ENCODE results near the gene NACC1. TPM values are rescaled to one million over a fixed set of nuclear protein-coding genes. Genes with fewer than 3 reads are reported as not detected.
A peak's percentile ranks its signal among the peaks of the same experiment; 100 is the strongest.

Gene NACC1
- total RNA-seq, 1 experiment from 2014 or later, result 126 TPM

DNA sequence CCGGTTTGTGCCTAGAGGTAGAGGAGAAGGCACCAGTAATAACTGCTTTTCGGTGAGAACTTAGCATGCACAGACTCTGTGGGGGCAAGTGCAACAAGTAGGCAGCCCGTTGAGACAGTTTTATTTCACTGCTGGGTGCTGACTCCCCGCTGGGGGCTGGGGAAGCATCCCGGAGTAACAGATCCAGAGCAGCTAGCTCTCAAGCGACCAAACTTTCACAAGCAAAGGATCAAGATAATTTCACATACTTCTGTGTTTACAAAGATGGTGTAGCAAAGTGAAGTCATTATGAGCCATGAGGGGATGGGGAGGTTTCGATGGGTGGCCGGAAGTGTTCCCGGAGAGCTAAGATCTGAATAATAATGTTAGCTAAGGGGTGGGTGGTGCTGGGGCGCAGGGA lies 2.8 kb downstream of the NACC1 start:
- Histone ChIP-seq H3K4me3 (ENCODE audit: low read depth, low read length, poor library complexity, severe bottlenecking) (peak overlapping the region; percentile 82), H3K27me3 (replicated peaks; ENCODE audit: insufficient read depth, low read depth, low read length, poor library complexity) (no peaks in the 10 kb centered on the region), H3K4me1 (ENCODE audit: insufficient read depth, low read length, poor library complexity, severe bottlenecking) (peaks cover 39% of the 10 kb centered on the region), H3K9me3 (ENCODE audit: low read depth, low read length, poor library complexity, severe bottlenecking) (no peaks in the 10 kb centered on the region), H3K36me3 (ENCODE audit: insufficient read depth, low read length, poor library complexity, severe bottlenecking) (peaks cover 11% of the 10 kb centered on the region), H3K27ac (ENCODE audit: low read depth, low read length, poor library complexity, severe bottlenecking) (peak overlapping the region; percentile 95)
- CTCF ChIA-PET, result interaction anchor here (0.6 to 0.8 kb wide), 2 partner anchors 29 to 43 kb away, joined by 3 to 8 read pairs; partner anchors contain the start of genes IER2 and STX10
- BruUV-seq (replicated peaks), result TSS peak; percentile 18
- DNase-seq (ENCODE audit: low spot score), result peak; percentile 92
- POLR2A ChIA-PET (ENCODE audit: low non-redundant PET), result interaction anchor here (0.6 to 1.0 kb wide), 2 partner anchors 32 to 1030 kb away, joined by 3 to 4 read pairs; no protein-coding TSS in a partner anchor
- TF ChIP-seq EZH2 (IDR thresholded peaks at IDR 0.05; ENCODE audit: borderline replicate concordance, low read depth, low read length, poor library complexity, severe bottlenecking), result no peak
- TF ChIP-seq, protein P1, sequence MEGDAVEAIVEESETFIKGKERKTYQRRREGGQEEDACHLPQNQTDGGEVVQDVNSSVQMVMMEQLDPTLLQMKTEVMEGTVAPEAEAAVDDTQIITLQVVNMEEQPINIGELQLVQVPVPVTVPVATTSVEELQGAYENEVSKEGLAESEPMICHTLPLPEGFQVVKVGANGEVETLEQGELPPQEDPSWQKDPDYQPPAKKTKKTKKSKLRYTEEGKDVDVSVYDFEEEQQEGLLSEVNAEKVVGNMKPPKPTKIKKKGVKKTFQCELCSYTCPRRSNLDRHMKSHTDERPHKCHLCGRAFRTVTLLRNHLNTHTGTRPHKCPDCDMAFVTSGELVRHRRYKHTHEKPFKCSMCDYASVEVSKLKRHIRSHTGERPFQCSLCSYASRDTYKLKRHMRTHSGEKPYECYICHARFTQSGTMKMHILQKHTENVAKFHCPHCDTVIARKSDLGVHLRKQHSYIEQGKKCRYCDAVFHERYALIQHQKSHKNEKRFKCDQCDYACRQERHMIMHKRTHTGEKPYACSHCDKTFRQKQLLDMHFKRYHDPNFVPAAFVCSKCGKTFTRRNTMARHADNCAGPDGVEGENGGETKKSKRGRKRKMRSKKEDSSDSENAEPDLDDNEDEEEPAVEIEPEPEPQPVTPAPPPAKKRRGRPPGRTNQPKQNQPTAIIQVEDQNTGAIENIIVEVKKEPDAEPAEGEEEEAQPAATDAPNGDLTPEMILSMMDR (conservative IDR thresholded peaks at IDR 0.05; ENCODE audit: low read depth, low read length), result no peak
- intact Hi-C loops (cut with micrococcal nuclease; ENCODE audit: unreplicated experiment), result no loop called here

DNA sequence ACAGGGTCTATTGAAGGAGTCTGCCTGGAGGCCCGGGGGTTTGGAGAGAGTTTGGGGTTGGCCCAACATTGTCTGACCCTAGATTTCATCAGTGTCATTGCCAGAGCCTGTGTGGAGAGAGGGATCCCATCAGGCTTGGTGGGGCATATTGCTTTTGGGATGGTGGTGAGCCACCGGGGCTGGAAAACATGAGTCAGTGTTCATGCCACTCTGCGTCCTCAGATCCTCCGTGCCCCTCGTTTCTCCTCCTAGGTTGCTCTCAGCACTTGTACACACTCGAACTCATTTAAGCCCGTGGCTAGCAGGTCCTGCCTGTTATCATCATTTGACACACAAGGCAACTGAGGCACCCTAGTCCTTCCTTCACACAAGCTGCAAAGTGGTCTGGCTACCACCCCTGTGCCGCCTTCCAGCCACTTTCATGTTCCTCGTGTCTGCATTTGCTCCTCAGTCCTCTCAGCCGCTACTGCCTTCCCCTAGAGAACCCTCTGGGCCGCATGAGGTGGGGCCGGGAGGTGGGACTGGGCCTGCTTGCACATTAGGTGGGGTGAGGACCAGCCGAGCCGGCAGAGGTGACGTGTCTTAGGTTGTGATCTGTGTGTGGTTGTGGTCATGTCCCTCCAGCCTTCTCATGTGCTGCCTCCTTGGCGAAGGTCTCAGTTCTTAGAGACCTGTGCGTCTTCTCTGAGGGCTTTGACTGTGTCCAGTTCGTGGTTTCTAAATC lies 3.6 kb downstream of the NACC1 start:
- TF ChIP-seq, protein P1 (conservative IDR thresholded peaks at IDR 0.05; ENCODE audit: low read depth, low read length), result no peak
- TF ChIP-seq EZH2 (IDR thresholded peaks at IDR 0.05; ENCODE audit: borderline replicate concordance, low read depth, low read length, poor library complexity, severe bottlenecking), result no peak
- intact Hi-C loops (cut with micrococcal nuclease; ENCODE audit: unreplicated experiment), result no loop called here
- peak overlapping the region; percentile 82 for H3K4me3 ChIP-seq (ENCODE audit: low read depth, low read length, poor library complexity, severe bottlenecking)
- peak overlapping the region; percentile 95 for H3K27ac ChIP-seq (ENCODE audit: low read depth, low read length, poor library complexity, severe bottlenecking)
- no peak for DNase-seq (ENCODE audit: low spot score)
- H3K9me3 ChIP-seq (ENCODE audit: low read depth, low read length, poor library complexity, severe bottlenecking), result no peaks in the 10 kb centered on the region
- no TSS peak for BruUV-seq (replicated peaks)
- peaks cover 16% of the 10 kb centered on the region for H3K36me3 ChIP-seq (ENCODE audit: insufficient read depth, low read length, poor library complexity, severe bottlenecking)
- ChIA-PET POLR2A (ENCODE audit: low non-redundant PET) (no interaction called here), CTCF (no interaction called here)
- H3K27me3 ChIP-seq (replicated peaks; ENCODE audit: insufficient read depth, low read depth, low read length, poor library complexity), result no peaks in the 10 kb centered on the region
- H3K4me1 ChIP-seq (ENCODE audit: insufficient read depth, low read length, poor library complexity, severe bottlenecking), result peaks cover 39% of the 10 kb centered on the region

DNA sequence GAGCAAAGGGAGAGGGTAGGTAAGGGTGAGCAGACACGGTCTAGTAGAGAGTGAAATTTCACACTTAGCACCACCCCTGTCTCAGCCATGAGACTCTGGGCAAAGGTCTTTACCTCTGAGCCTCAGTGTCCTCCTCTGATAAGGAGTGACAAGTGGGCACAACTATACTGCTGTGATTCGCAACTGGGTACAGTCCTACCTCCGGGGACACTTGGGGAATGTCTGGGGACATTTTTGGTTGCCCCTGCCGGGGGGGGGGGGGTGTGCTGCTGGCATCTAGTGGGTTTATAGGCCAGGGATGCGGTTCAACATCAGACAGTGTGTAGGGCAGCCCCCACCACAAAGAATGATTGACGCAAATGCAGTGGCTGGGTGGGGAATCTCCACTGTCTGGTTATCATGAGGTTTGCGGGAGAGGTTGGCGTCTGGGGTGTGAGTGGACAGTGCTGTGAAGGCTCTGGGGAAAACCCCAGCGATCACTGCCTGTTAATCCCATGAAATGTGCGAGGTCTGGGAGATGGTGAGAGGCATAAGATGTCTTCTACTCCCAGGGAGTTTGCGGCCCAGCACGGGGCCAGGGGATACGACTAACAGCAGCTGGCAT lies 4.3 kb downstream of the NACC1 start:
- Histone ChIP-seq H3K4me1 (ENCODE audit: insufficient read depth, low read length, poor library complexity, severe bottlenecking) (peaks cover 39% of the 10 kb centered on the region), H3K4me3 (ENCODE audit: low read depth, low read length, poor library complexity, severe bottlenecking) (no peak overlapping the region), H3K9me3 (ENCODE audit: low read depth, low read length, poor library complexity, severe bottlenecking) (no peaks in the 10 kb centered on the region), H3K27me3 (replicated peaks; ENCODE audit: insufficient read depth, low read depth, low read length, poor library complexity) (no peaks in the 10 kb centered on the region), H3K27ac (ENCODE audit: low read depth, low read length, poor library complexity, severe bottlenecking) (peak overlapping the region; percentile 95), H3K36me3 (ENCODE audit: insufficient read depth, low read length, poor library complexity, severe bottlenecking) (peaks cover 18% of the 10 kb centered on the region)
- no TSS peak for BruUV-seq (replicated peaks)
- CTCF ChIA-PET, result no interaction called here
- no peak for DNase-seq (ENCODE audit: low spot score)
- no peak for TF ChIP-seq EZH2 (IDR thresholded peaks at IDR 0.05; ENCODE audit: borderline replicate concordance, low read depth, low read length, poor library complexity, severe bottlenecking)
- TF ChIP-seq, protein P1 (conservative IDR thresholded peaks at IDR 0.05; ENCODE audit: low read depth, low read length), result no peak
- intact Hi-C loops (cut with micrococcal nuclease; ENCODE audit: unreplicated experiment), result no loop called here
- POLR2A ChIA-PET (ENCODE audit: low non-redundant PET), result no interaction called here

All from A673 (cell line).